A673 (cell line): ENCODE measurements around the gene ZNF620. TPM values are rescaled to one million over a fixed set of nuclear protein-coding genes. Genes with fewer than 3 reads are reported as not detected.

Experiments
- BruUV-seq: library from RNA; stranded (reverse); fragments of 400-500 nt; replicated peaks from 2 replicates; lab custom pipeline; 2021; lab: Mats Ljungman, UMichigan
- CTCF ChIA-PET: fragments of 300-600 bp; sonication (Branson Sonifier 250); formaldehyde crosslinking; loops from one replicate; lab custom pipeline; 2022; ENCODE audit warnings: antibody characterized with exemption; lab: Charles Lee
- POLR2A ChIA-PET: fragments of 300-600 bp; sonication (Branson Sonifier 250); formaldehyde crosslinking; loops from one replicate; lab custom pipeline; 2022; ENCODE audit warnings: antibody characterized with exemption; ENCODE audit not compliant: low non-redundant PET; lab: Charles Lee
- DNase-seq: peaks from one replicate; pipeline ENCODE4 v3.0.0-alpha.2; 2015; ENCODE audit warnings: low spot score
- H3K27ac ChIP-seq: fragments of 200-600 bp; sonication (generic); 2 replicates; pipeline ENCODE4 v1.5.1; 2016; ENCODE audit warnings: mixed run types, low read depth, mild to moderate bottlenecking, mixed read lengths, antibody characterized with exemption, low read length; ENCODE audit not compliant: poor library complexity, severe bottlenecking
- H3K27me3 ChIP-seq: fragments of 200-600 bp; sonication (generic); replicated peaks from 2 replicates; pipeline ENCODE4 v1.6.1; 2017; ENCODE audit warnings: mixed run types, low read depth, mild to moderate bottlenecking, mixed read lengths, antibody characterized with exemption, low read length; ENCODE audit not compliant: insufficient read depth, poor library complexity
- H3K36me3 ChIP-seq: fragments of 200-600 bp; sonication (generic); 2 replicates; pipeline ENCODE4 v1.6.1; 2016; ENCODE audit warnings: mixed run types, mild to moderate bottlenecking, mixed read lengths, antibody characterized with exemption, low read length; ENCODE audit not compliant: insufficient read depth, poor library complexity, severe bottlenecking
- H3K4me1 ChIP-seq: fragments of 200-600 bp; sonication (generic); 2 replicates; pipeline ENCODE4 v1.6.1; 2017; ENCODE audit warnings: mixed run types, mild to moderate bottlenecking, mixed read lengths, antibody characterized with exemption, low read length; ENCODE audit not compliant: insufficient read depth, poor library complexity, severe bottlenecking
- H3K4me3 ChIP-seq: fragments of 200-600 bp; sonication (generic); 2 replicates; pipeline ENCODE4 v1.5.1; 2016; ENCODE audit warnings: low read depth, mixed run types, mild to moderate bottlenecking, mixed read lengths, low read length; ENCODE audit not compliant: poor library complexity, severe bottlenecking
- H3K9me3 ChIP-seq: fragments of 200-600 bp; sonication (generic); 2 replicates; pipeline ENCODE4 v1.6.1; 2016; ENCODE audit warnings: mixed run types, low read depth, mild to moderate bottlenecking, mixed read lengths, antibody characterized with exemption, low read length; ENCODE audit not compliant: poor library complexity, severe bottlenecking
- CTCF ChIP-seq: fragments of 300-800, 200-600 bp; sonication (generic); conservative IDR thresholded peaks from 2 replicates; pipeline ENCODE4 v1.5.1; 2017; ENCODE audit warnings: low read depth, mild to moderate bottlenecking, antibody characterized with exemption, low read length, moderate library complexity, mixed read lengths
- EZH2 ChIP-seq: fragments of 200-600 bp; sonication (generic); IDR thresholded peaks from 2 replicates; pipeline ENCODE4 v1.6.1; 2017; ENCODE audit warnings: borderline replicate concordance, low read depth, mild to moderate bottlenecking, mixed read lengths, antibody characterized with exemption, low read length; ENCODE audit not compliant: poor library complexity, severe bottlenecking
- intact Hi-C: fragments of 100-400 bp; cut with micrococcal nuclease; formaldehyde crosslinking; loops from one replicate; pipeline ENCODE4 v1.10.0; 2022; ENCODE audit not compliant: unreplicated experiment
- total RNA-seq: library from RNA; stranded (reverse); gene quantifications from 2 replicates; pipeline ENCODE4 v1.2.3, GENCODE V29; 2021

The ZNF620 gene
- total RNA-seq, 1 experiment from 2014 or later: 7.9 TPM

- H3K27ac ChIP-seq: no peak overlapping the region
- H3K9me3 ChIP-seq: no peaks in the 10 kb centered on the region
- H3K27me3 ChIP-seq: no peaks in the 10 kb centered on the region
- TF ChIP-seq EZH2 (no peak), CTCF (no peak)
- intact Hi-C loops: no loop called here
- peaks cover 41% of the 10 kb centered on the region for H3K36me3 ChIP-seq
- no peaks in the 10 kb centered on the region for H3K4me1 ChIP-seq
- no TSS peak for BruUV-seq
- POLR2A ChIA-PET: interaction anchor here (0.6 kb wide), 1 partner anchor 31 kb away, joined by 11 read pairs; no protein-coding TSS in a partner anchor
- CTCF ChIA-PET: no interaction called here
- H3K4me3 ChIP-seq: no peak overlapping the region
- no peak for DNase-seq
Measured at GRCh38 chr3:40464339-40465110, 41.3 kb upstream of the ZNF620 start.

GRCh38 chr3:40465111-40465407 lies 40.8 kb upstream of the ZNF620 start:
- no peak for TF ChIP-seq CTCF
- no peak for TF ChIP-seq EZH2
- ChIA-PET CTCF (no interaction called here), POLR2A (interaction anchor here (0.6 kb wide), 1 partner anchor 31 kb away, joined by 11 read pairs; no protein-coding TSS in a partner anchor)
- no peak for DNase-seq
- Histone ChIP-seq H3K27ac (no peak overlapping the region), H3K9me3 (no peaks in the 10 kb centered on the region), H3K27me3 (no peaks in the 10 kb centered on the region), H3K4me1 (no peaks in the 10 kb centered on the region), H3K36me3 (peaks cover 37% of the 10 kb centered on the region), H3K4me3 (no peak overlapping the region)
- no TSS peak for BruUV-seq
- intact Hi-C loops: no loop called here

- Histone ChIP-seq H3K9me3 (no peaks in the 10 kb centered on the region), H3K4me1 (no peaks in the 10 kb centered on the region), H3K4me3 (no peak overlapping the region), H3K27me3 (no peaks in the 10 kb centered on the region), H3K36me3 (peaks cover 33% of the 10 kb centered on the region), H3K27ac (no peak overlapping the region)
- CTCF ChIA-PET: no interaction called here
- intact Hi-C loops: no loop called here
- no peak for DNase-seq
- no TSS peak for BruUV-seq
- POLR2A ChIA-PET: no interaction called here
- TF ChIP-seq EZH2 (no peak), CTCF (no peak)
Measured at GRCh38 chr3:40465456-40465855, 40.4 kb upstream of the ZNF620 start.
